ENCODE measurements around the gene AOPEP. TPM values are rescaled to one million over a fixed set of nuclear protein-coding genes. Genes with fewer than 3 reads are reported as not detected.
A peak's percentile ranks its signal among the peaks of the same experiment; 100 is the strongest.

The AOPEP gene
- total RNA-seq, 1 experiment from 2014 or later = 32.4 TPM

DNA sequence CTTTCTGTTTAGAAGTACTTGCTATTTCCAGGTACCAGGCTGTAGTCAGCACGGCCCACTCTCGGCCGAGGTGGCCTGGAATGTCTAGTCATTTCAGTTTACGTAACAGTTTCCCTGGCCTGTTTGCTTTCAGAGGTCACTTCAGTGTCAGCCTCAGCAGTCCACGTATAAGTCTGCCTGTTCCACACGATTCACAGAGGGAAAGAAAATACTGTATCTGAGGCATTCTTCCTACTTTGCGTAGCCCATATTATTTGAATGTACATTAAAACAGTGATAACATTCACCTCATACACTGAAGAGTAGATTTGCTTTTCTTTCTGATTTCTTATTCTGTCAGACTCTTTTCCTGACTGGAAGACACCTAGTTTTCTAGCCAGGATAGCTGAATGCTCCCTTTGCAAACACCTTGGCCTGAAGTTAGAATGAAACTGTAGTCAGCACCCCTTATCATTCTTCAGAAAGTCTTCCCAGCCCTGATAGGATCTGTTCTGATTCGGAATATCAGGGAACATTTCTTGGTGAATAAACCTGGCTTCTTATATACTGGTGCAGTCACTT, 140.9 kb downstream of the AOPEP start:
- Mint-ChIP-seq H3K4me1 (ENCODE audit: insufficient read depth, unreplicated experiment) (peaks cover 44% of the 10 kb centered on the region), H3K27ac (ENCODE audit: low read depth, unreplicated experiment) (peak overlapping the region; percentile 89), H3K36me3 (ENCODE audit: insufficient read depth, unreplicated experiment) (no peaks in the 10 kb centered on the region), H3K4me3 (ENCODE audit: unreplicated experiment) (peak overlapping the region; percentile 31), H3K27me3 (ENCODE audit: insufficient read depth, unreplicated experiment) (no peaks in the 10 kb centered on the region), H3K9me3 (ENCODE audit: unreplicated experiment) (no peaks in the 10 kb centered on the region)
- peak; percentile 82 for DNase-seq (ENCODE audit: unreplicated experiment)
- ChIA-PET CTCF (interaction anchor here (0.8 to 1.2 kb wide), 2 partner anchors 55 to 85 kb away, joined by 3 read pairs; no protein-coding TSS in a partner anchor), POLR2A (interaction anchor here (0.5 to 4.8 kb wide), 27 partner anchors 8 to 1414 kb away, joined by 3 to 50 read pairs (median 5); no protein-coding TSS in a partner anchor)
- intact Hi-C loops (cut with micrococcal nuclease) = loop anchor here (5.0 to 10.0 kb wide), 3 partner anchors 55 to 85 kb away; no protein-coding TSS in a partner anchor
- TF ChIP-seq, protein P1, sequence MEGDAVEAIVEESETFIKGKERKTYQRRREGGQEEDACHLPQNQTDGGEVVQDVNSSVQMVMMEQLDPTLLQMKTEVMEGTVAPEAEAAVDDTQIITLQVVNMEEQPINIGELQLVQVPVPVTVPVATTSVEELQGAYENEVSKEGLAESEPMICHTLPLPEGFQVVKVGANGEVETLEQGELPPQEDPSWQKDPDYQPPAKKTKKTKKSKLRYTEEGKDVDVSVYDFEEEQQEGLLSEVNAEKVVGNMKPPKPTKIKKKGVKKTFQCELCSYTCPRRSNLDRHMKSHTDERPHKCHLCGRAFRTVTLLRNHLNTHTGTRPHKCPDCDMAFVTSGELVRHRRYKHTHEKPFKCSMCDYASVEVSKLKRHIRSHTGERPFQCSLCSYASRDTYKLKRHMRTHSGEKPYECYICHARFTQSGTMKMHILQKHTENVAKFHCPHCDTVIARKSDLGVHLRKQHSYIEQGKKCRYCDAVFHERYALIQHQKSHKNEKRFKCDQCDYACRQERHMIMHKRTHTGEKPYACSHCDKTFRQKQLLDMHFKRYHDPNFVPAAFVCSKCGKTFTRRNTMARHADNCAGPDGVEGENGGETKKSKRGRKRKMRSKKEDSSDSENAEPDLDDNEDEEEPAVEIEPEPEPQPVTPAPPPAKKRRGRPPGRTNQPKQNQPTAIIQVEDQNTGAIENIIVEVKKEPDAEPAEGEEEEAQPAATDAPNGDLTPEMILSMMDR (IDR thresholded peaks at IDR 0.05; ENCODE audit: unreplicated experiment) = no peak
- BruUV-seq (replicated peaks) = no TSS peak

DNA sequence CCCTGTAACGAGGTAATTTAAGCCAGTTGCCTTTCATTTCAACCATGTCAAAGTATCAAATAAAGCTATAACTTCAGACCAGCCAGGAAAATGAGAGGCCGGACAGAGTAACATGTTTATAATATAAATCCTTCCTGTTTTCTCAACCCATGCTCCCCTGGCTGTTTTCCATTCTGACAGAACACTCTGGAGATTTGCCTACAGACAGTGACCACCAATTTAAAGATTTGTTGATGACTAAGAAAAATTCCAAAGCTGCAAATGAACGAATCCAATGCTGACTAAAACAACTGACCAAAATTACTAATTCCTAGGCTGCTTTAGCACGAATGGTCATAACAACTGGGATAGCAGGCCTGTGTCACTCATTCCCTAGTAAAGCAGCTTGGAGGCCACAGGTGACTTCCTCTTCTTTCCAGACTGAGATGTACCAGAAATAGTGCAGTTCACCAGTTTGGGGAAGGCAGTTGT, 141.4 kb downstream of the AOPEP start:
- BruUV-seq (replicated peaks) = no TSS peak
- TF ChIP-seq, protein P1 (IDR thresholded peaks at IDR 0.05; ENCODE audit: unreplicated experiment) = no peak
- intact Hi-C loops (cut with micrococcal nuclease) = loop anchor here (2.0 to 10.0 kb wide), 4 partner anchors 54 to 139 kb away; no protein-coding TSS in a partner anchor
- ChIA-PET POLR2A (interaction anchor here (0.5 to 4.8 kb wide), 25 partner anchors 8 to 1415 kb away, joined by 3 to 50 read pairs (median 5); no protein-coding TSS in a partner anchor), CTCF (interaction anchor here (1.3 kb wide), 1 partner anchor 50 kb away, joined by 3 read pairs; no protein-coding TSS in a partner anchor)
- Mint-ChIP-seq H3K4me3 (ENCODE audit: unreplicated experiment) (peak overlapping the region; percentile 1), H3K9me3 (ENCODE audit: unreplicated experiment) (no peaks in the 10 kb centered on the region), H3K27ac (ENCODE audit: low read depth, unreplicated experiment) (peak overlapping the region; percentile 89), H3K27me3 (ENCODE audit: insufficient read depth, unreplicated experiment) (no peaks in the 10 kb centered on the region), H3K4me1 (ENCODE audit: insufficient read depth, unreplicated experiment) (peaks cover 48% of the 10 kb centered on the region), H3K36me3 (ENCODE audit: insufficient read depth, unreplicated experiment) (no peaks in the 10 kb centered on the region)
- peak; percentile 86 for DNase-seq (ENCODE audit: unreplicated experiment)

DNA sequence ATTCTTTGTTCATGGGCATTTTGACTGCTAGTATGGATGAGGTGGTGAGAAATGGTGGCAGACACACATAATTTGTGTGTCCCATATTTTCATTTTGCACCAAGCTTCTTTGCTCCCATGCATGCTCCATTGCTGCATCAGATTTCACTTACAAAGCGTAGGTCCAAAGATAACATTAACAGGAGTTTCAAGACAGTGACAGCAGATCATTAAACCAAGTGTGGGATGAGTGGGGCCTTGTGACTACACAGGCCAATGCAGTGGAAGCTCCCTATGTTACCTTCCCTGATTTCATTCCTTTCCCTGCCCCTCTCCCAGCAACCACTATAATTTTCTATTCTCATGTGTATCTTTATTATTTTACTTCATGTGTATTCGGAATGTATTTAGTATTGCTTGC, 142.0 kb downstream of the AOPEP start:
- DNase-seq (ENCODE audit: unreplicated experiment) = no peak
- Mint-ChIP-seq H3K9me3 (ENCODE audit: unreplicated experiment) (no peaks in the 10 kb centered on the region), H3K27ac (ENCODE audit: low read depth, unreplicated experiment) (peak overlapping the region; percentile 89), H3K36me3 (ENCODE audit: insufficient read depth, unreplicated experiment) (no peaks in the 10 kb centered on the region), H3K4me1 (ENCODE audit: insufficient read depth, unreplicated experiment) (peaks cover 54% of the 10 kb centered on the region), H3K27me3 (ENCODE audit: insufficient read depth, unreplicated experiment) (no peaks in the 10 kb centered on the region), H3K4me3 (ENCODE audit: unreplicated experiment) (no peak overlapping the region)
- TF ChIP-seq, protein P1 (IDR thresholded peaks at IDR 0.05; ENCODE audit: unreplicated experiment) = no peak
- POLR2A ChIA-PET = interaction anchor here (0.7 to 4.8 kb wide), 20 partner anchors 10 to 148 kb away, joined by 3 to 50 read pairs (median 8); no protein-coding TSS in a partner anchor
- CTCF ChIA-PET = interaction anchor here (0.6 to 1.3 kb wide), 2 partner anchors 32 to 49 kb away, joined by 3 read pairs; no protein-coding TSS in a partner anchor
- intact Hi-C loops (cut with micrococcal nuclease) = loop anchor here (2.0 to 10.0 kb wide), 4 partner anchors 54 to 138 kb away; no protein-coding TSS in a partner anchor
- no TSS peak for BruUV-seq (replicated peaks)

DNA sequence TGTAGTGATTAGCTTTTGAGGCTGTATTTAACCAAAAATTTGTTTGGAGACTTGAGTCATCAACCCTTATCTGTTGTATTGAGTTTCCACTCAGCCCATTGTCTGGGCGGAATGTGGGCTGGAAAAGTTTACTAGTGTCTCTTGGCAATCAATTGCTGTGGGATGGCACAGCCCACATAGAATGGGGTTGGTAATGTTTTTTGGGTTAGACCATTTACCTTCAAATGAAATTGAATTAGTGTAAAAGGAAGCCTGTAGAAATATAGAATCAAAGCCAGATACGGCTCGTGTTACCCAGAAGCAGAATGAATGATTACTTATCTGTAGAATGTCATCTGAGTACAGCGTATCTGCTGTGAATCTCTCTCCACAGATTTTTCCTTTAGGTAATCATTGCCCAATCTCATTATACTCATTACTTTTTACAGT, 142.9 kb downstream of the AOPEP start:
- no peak for DNase-seq (ENCODE audit: unreplicated experiment)
- no peak overlapping the region for H3K27ac Mint-ChIP-seq (ENCODE audit: low read depth, unreplicated experiment)
- ChIA-PET POLR2A (interaction anchor here (1.8 to 4.8 kb wide), 7 partner anchors 31 to 138 kb away, joined by 8 to 50 read pairs (median 30); no protein-coding TSS in a partner anchor), CTCF (interaction anchor here (0.7 to 1.3 kb wide), 2 partner anchors 44 to 48 kb away, joined by 3 read pairs; no protein-coding TSS in a partner anchor)
- H3K4me3 Mint-ChIP-seq (ENCODE audit: unreplicated experiment) = no peak overlapping the region
- H3K36me3 Mint-ChIP-seq (ENCODE audit: insufficient read depth, unreplicated experiment) = no peaks in the 10 kb centered on the region
- intact Hi-C loops (cut with micrococcal nuclease) = loop anchor here (2.0 to 10.0 kb wide), 4 partner anchors 53 to 137 kb away; no protein-coding TSS in a partner anchor
- no TSS peak for BruUV-seq (replicated peaks)
- no peaks in the 10 kb centered on the region for H3K9me3 Mint-ChIP-seq (ENCODE audit: unreplicated experiment)
- H3K27me3 Mint-ChIP-seq (ENCODE audit: insufficient read depth, unreplicated experiment) = no peaks in the 10 kb centered on the region
- TF ChIP-seq, protein P1 (IDR thresholded peaks at IDR 0.05; ENCODE audit: unreplicated experiment) = no peak
- H3K4me1 Mint-ChIP-seq (ENCODE audit: insufficient read depth, unreplicated experiment) = peaks cover 47% of the 10 kb centered on the region

Measured in MCF 10A (cell line).